HG03432 (cell line): ENCODE results near the gene IFI35.
"Not testable (repeated sequence)": the region's sequence is repeated elsewhere in the genome, so short reads cannot be mapped to it uniquely, and the experiment has no call there.

Source experiments
- ATAC-seq: cut with Tn5 transposase; IDR thresholded peaks from one replicate; pipeline ENCODE4 v1.9.1; 2021; ENCODE audit warnings: mild to moderate bottlenecking, moderate library complexity; ENCODE audit not compliant: unreplicated experiment

The IFI35 gene

DNA sequence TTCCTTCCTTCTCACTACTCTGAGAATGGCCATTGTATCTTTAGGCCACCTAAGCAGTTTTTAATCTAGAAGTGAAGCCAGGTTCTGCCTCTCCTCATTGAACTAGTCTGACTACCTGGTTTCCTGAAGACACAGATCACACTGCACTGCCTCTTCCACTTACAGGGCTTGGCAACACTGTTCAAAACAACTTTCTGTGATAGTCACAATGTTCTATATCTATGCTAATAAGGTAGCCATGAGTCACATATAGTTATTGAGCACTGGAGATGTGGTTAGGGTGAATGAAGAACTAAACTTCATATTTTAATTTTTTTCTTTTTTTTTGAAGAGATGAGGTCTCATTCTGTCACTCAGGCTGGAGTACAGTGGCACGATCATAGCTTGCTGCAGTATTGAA, 45.4 kb downstream of the IFI35 start:
- no peak for ATAC-seq

DNA sequence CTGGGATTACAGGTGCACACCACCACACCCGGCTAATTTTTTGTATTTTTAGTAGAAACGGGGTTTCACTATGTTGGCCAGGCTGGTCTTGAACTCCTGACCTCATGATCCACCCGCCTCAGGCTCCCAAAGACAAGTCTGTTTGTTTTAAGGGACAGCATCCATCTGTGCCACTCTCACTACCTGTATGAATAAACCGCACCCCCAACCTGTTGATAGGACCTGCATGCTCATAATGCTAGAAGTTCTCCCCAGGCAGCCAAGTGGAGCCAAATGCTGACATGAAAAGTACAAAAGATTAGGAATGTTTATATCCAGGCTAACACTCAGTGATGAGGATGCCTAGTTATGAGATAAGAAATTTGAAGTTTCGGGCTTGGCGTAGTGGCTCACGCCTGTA, 46.4 kb downstream of the IFI35 start:
- ATAC-seq = not testable (repeated sequence)

GRCh38 chr17:43056051-43056450, 49.5 kb downstream of the IFI35 start:
- ATAC-seq = no peak

- ATAC-seq = no peak
These were observed 56.5 kb downstream of the IFI35 start for GRCh38 chr17:43062984-43063638.
